ENCODE results near the gene HLA-DOA.

Gene HLA-DOA

GRCh38 chr6:32979720-32980487 lies 29.5 kb downstream of the HLA-DOA start:
- Histone ChIP-seq H3K27ac (ENCODE audit: insufficient read depth, low read depth, low read length, poor library complexity, severe bottlenecking) (no peak overlapping the region), H3K9me3 (ENCODE audit: control insufficient read depth, low read length) (no peaks in the 10 kb centered on the region), H3K4me1 (ENCODE audit: control insufficient read depth, insufficient read depth, low read length) (peaks cover 6% of the 10 kb centered on the region), H3K36me3 (ENCODE audit: control insufficient read depth, insufficient read depth, low read length) (peaks cover 69% of the 10 kb centered on the region), H3K27me3 (ENCODE audit: control insufficient read depth, insufficient read depth, low read length, poor library complexity, severe bottlenecking) (no peaks in the 10 kb centered on the region), H3K4me3 (ENCODE audit: insufficient read depth, low read depth, low read length) (no peak overlapping the region)
- 95% methylated on average over 12 of the region's 12 CpGs for WGBS, 2 experiments

GRCh38 chr6:32977953-32978324 lies 31.5 kb downstream of the HLA-DOA start:
- peaks cover 6% of the 10 kb centered on the region for H3K4me1 ChIP-seq (ENCODE audit: control insufficient read depth, insufficient read depth, low read length)
- 96 to 97% methylated on average over 7 of the region's 7 CpGs for WGBS, 2 experiments
- no peak overlapping the region for H3K27ac ChIP-seq (ENCODE audit: insufficient read depth, low read depth, low read length, poor library complexity, severe bottlenecking)
- no peak overlapping the region for H3K4me3 ChIP-seq (ENCODE audit: insufficient read depth, low read depth, low read length)
- peaks cover 76% of the 10 kb centered on the region for H3K36me3 ChIP-seq (ENCODE audit: control insufficient read depth, insufficient read depth, low read length)
- H3K9me3 ChIP-seq (ENCODE audit: control insufficient read depth, low read length) = no peaks in the 10 kb centered on the region
- no peaks in the 10 kb centered on the region for H3K27me3 ChIP-seq (ENCODE audit: control insufficient read depth, insufficient read depth, low read length, poor library complexity, severe bottlenecking)

- H3K27me3 ChIP-seq (ENCODE audit: control insufficient read depth, insufficient read depth, low read length, poor library complexity, severe bottlenecking) = no peaks in the 10 kb centered on the region
- peaks cover 6% of the 10 kb centered on the region for H3K4me1 ChIP-seq (ENCODE audit: control insufficient read depth, insufficient read depth, low read length)
- whole genome bisulfite sequencing, 2 experiments = 96% methylated on average over 10 of the region's 10 CpGs
- H3K9me3 ChIP-seq (ENCODE audit: control insufficient read depth, low read length) = no peaks in the 10 kb centered on the region
- H3K4me3 ChIP-seq (ENCODE audit: insufficient read depth, low read depth, low read length) = no peak overlapping the region
- no peak overlapping the region for H3K27ac ChIP-seq (ENCODE audit: insufficient read depth, low read depth, low read length, poor library complexity, severe bottlenecking)
- H3K36me3 ChIP-seq (ENCODE audit: control insufficient read depth, insufficient read depth, low read length) = peaks cover 80% of the 10 kb centered on the region
These were observed 32.0 kb downstream of the HLA-DOA start for GRCh38 chr6:32977272-32977952.

- Histone ChIP-seq H3K4me1 (ENCODE audit: control insufficient read depth, insufficient read depth, low read length) (peaks cover 6% of the 10 kb centered on the region), H3K27ac (ENCODE audit: insufficient read depth, low read depth, low read length, poor library complexity, severe bottlenecking) (no peak overlapping the region), H3K36me3 (ENCODE audit: control insufficient read depth, insufficient read depth, low read length) (peaks cover 76% of the 10 kb centered on the region), H3K9me3 (ENCODE audit: control insufficient read depth, low read length) (no peaks in the 10 kb centered on the region), H3K27me3 (ENCODE audit: control insufficient read depth, insufficient read depth, low read length, poor library complexity, severe bottlenecking) (no peaks in the 10 kb centered on the region), H3K4me3 (ENCODE audit: insufficient read depth, low read depth, low read length) (no peak overlapping the region)
- 94 to 97% methylated on average over 7 of the region's 7 CpGs for WGBS, 2 experiments
These were observed 32.9 kb downstream of the HLA-DOA start for GRCh38 chr6:32976334-32977069.

- Histone ChIP-seq H3K27ac (ENCODE audit: insufficient read depth, low read depth, low read length, poor library complexity, severe bottlenecking) (no peak overlapping the region), H3K4me1 (ENCODE audit: control insufficient read depth, insufficient read depth, low read length) (peaks cover 6% of the 10 kb centered on the region), H3K36me3 (ENCODE audit: control insufficient read depth, insufficient read depth, low read length) (peaks cover 70% of the 10 kb centered on the region), H3K4me3 (ENCODE audit: insufficient read depth, low read depth, low read length) (peak overlapping the region; percentile 21), H3K9me3 (ENCODE audit: control insufficient read depth, low read length) (no peaks in the 10 kb centered on the region), H3K27me3 (ENCODE audit: control insufficient read depth, insufficient read depth, low read length, poor library complexity, severe bottlenecking) (no peaks in the 10 kb centered on the region)
- 91 to 96% methylated on average over 2 of the region's 2 CpGs for WGBS, 2 experiments
These were observed 33.5 kb downstream of the HLA-DOA start for GRCh38 chr6:32975886-32976285.

DNA sequence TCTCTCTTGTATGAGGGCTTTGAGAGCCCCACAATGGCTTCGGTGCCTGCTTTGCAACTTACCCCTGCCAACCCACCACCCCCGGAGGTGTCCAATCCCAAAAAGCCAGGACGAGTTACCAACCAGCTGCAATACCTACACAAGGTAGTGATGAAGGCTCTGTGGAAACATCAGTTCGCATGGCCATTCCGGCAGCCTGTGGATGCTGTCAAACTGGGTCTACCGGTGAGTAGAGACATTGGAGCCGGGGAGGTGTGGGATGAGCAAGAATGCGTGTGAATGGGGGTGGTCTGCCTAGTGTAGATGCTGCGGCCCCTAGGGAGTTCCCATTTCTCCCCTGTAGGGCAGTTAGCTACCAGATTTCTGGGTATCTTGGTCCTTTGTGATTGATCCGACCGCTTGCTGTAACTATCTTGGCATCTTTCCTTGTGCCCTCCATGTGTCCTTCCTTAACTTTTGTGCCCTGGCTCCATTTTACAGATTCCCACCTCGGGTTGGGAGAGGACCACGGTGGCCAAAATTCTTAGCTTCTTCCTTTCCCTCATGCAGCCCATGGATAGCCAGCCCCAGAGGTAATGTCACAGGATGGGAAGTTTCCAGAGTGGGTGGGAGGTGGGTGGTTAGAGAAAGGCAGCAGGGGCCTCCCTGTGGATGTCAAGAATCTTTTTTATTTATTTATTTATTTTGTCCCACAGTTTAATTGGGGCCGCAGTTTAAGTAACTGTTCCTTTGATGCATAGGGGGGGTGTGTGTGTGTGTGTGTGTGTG lies 34.7 kb downstream of the HLA-DOA start:
- no peaks in the 10 kb centered on the region for H3K27me3 ChIP-seq (ENCODE audit: control insufficient read depth, insufficient read depth, low read length, poor library complexity, severe bottlenecking)
- no peaks in the 10 kb centered on the region for H3K9me3 ChIP-seq (ENCODE audit: control insufficient read depth, low read length)
- H3K4me3 ChIP-seq (ENCODE audit: insufficient read depth, low read depth, low read length) = peak overlapping the region; percentile 95
- WGBS, 2 experiments = 26 to 40% methylated on average over 13 of the region's 14 CpGs
- peaks cover 58% of the 10 kb centered on the region for H3K36me3 ChIP-seq (ENCODE audit: control insufficient read depth, insufficient read depth, low read length)
- no peak overlapping the region for H3K27ac ChIP-seq (ENCODE audit: insufficient read depth, low read depth, low read length, poor library complexity, severe bottlenecking)
- peaks cover 6% of the 10 kb centered on the region for H3K4me1 ChIP-seq (ENCODE audit: control insufficient read depth, insufficient read depth, low read length)

GRCh38 chr6:32974016-32974333 lies 35.4 kb downstream of the HLA-DOA start:
- Histone ChIP-seq H3K4me1 (ENCODE audit: control insufficient read depth, insufficient read depth, low read length) (peaks cover 6% of the 10 kb centered on the region), H3K9me3 (ENCODE audit: control insufficient read depth, low read length) (no peaks in the 10 kb centered on the region), H3K36me3 (ENCODE audit: control insufficient read depth, insufficient read depth, low read length) (peaks cover 51% of the 10 kb centered on the region), H3K27ac (ENCODE audit: insufficient read depth, low read depth, low read length, poor library complexity, severe bottlenecking) (no peak overlapping the region), H3K27me3 (ENCODE audit: control insufficient read depth, insufficient read depth, low read length, poor library complexity, severe bottlenecking) (no peaks in the 10 kb centered on the region), H3K4me3 (ENCODE audit: insufficient read depth, low read depth, low read length) (peak overlapping the region; percentile 95)
- 0 to 1% methylated on average over 1 to 4 of the region's 4 CpGs for WGBS, 2 experiments

GRCh38 chr6:32973144-32974015 lies 36.0 kb downstream of the HLA-DOA start:
- WGBS, 2 experiments = 1 to 2% methylated on average over 23 of the region's 23 CpGs
- H3K4me1 ChIP-seq (ENCODE audit: control insufficient read depth, insufficient read depth, low read length) = peaks cover 6% of the 10 kb centered on the region
- H3K4me3 ChIP-seq (ENCODE audit: insufficient read depth, low read depth, low read length) = peak overlapping the region; percentile 95
- H3K9me3 ChIP-seq (ENCODE audit: control insufficient read depth, low read length) = no peaks in the 10 kb centered on the region
- H3K27me3 ChIP-seq (ENCODE audit: control insufficient read depth, insufficient read depth, low read length, poor library complexity, severe bottlenecking) = no peaks in the 10 kb centered on the region
- H3K27ac ChIP-seq (ENCODE audit: insufficient read depth, low read depth, low read length, poor library complexity, severe bottlenecking) = peak overlapping the region; percentile 99
- H3K36me3 ChIP-seq (ENCODE audit: control insufficient read depth, insufficient read depth, low read length) = peaks cover 45% of the 10 kb centered on the region

DNA sequence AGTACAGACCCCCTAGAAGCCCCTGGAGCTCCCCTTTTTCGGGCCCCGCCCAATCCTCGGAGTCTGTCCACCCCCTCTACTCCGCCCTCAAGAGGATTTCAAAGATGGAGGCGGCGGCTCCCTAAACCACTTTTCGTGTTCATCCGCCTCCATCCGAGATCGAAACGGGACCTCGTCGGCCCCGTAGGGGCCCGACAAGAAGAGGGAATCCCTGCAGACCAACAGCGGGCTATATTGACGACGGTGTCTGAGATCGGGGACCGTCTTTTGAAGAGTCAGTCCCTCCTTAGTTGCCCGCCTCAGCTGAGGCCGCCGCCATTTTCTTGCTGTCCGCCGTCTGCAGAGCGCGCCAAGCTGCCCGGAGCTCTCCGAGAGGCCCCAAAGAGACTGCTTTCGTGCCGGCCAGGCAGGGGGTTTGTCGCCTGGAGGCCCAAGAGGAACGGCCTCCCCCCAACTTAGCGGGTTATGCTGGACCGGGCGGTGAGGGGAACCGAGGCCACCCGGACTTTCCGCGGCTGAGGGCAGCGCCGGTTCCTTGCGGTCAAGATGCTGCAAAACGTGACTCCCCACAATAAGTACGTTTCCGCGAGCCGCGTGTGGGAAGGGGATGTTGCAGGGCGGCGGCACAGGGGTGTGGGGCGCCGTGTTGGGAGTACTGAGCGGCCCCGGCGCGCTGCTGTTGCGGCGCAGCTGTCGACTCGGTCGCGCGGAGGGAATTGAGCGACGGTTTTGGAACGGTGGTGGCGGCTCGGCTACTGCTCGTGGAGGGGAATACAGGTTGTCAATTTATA lies 36.8 kb downstream of the HLA-DOA start:
- H3K27ac ChIP-seq (ENCODE audit: insufficient read depth, low read depth, low read length, poor library complexity, severe bottlenecking) = peak overlapping the region; percentile 99
- peak overlapping the region; percentile 95 for H3K4me3 ChIP-seq (ENCODE audit: insufficient read depth, low read depth, low read length)
- H3K27me3 ChIP-seq (ENCODE audit: control insufficient read depth, insufficient read depth, low read length, poor library complexity, severe bottlenecking) = no peaks in the 10 kb centered on the region
- H3K4me1 ChIP-seq (ENCODE audit: control insufficient read depth, insufficient read depth, low read length) = peaks cover 6% of the 10 kb centered on the region
- H3K36me3 ChIP-seq (ENCODE audit: control insufficient read depth, insufficient read depth, low read length) = peaks cover 37% of the 10 kb centered on the region
- 0 to 1% methylated on average over 70 of the region's 70 CpGs for WGBS, 2 experiments
- H3K9me3 ChIP-seq (ENCODE audit: control insufficient read depth, low read length) = no peaks in the 10 kb centered on the region
